Panc1 (cell line): ENCODE measurements around the gene SYT1. TPM values are rescaled to one million over a fixed set of nuclear protein-coding genes. Genes with fewer than 3 reads are reported as not detected.

ENCODE experiments used
- ATAC-seq: fragments of 200-7000 bp; cut with Tn5 transposase; 2 replicates; pipeline ENCODE4 v1.9.1; 2020; ENCODE audit warnings: mild to moderate bottlenecking, moderate library complexity
- BruUV-seq: library from RNA; stranded (reverse); fragments of 400-500 nt; replicated peaks from 2 replicates; lab custom pipeline; 2021; lab: Mats Ljungman, UMichigan
- CTCF ChIA-PET: fragments of 300-600 bp; sonication (Branson Sonifier 250); formaldehyde crosslinking; loops from one replicate; lab custom pipeline; 2022; ENCODE audit warnings: antibody characterized with exemption; lab: Charles Lee
- POLR2A ChIA-PET: fragments of 300-600 bp; sonication (Branson Sonifier 250); formaldehyde crosslinking; loops from one replicate; lab custom pipeline; 2022; ENCODE audit warnings: antibody characterized with exemption; lab: Charles Lee
- DNase-seq: peaks from one replicate; pipeline ENCODE4 v3.0.0-alpha.2; 2010; ENCODE audit warnings: low read depth, low spot score
- H3K27ac ChIP-seq: 2 replicates; pipeline ENCODE4 v1.5.1; 2011; ENCODE audit warnings: mild to moderate bottlenecking, low read length, inconsistent platforms
- H3K27me3 ChIP-seq: fragments of 200-500 bp; sonication (Bioruptor generic); 2 replicates; pipeline ENCODE4 v1.6.0; 2014; ENCODE audit warnings: low read length, inconsistent platforms; ENCODE audit not compliant: control insufficient read depth, insufficient read depth
- H3K36me3 ChIP-seq: fragments of 200-500 bp; sonication (Bioruptor generic); 2 replicates; pipeline ENCODE4 v1.5.1; 2014; ENCODE audit warnings: inconsistent platforms, mild to moderate bottlenecking, low read length, moderate library complexity; ENCODE audit not compliant: control insufficient read depth, insufficient read depth
- H3K4me1 ChIP-seq: 2 replicates; pipeline ENCODE4 v1.5.1; 2011; ENCODE audit warnings: inconsistent platforms, mild to moderate bottlenecking, low read length, moderate library complexity; ENCODE audit not compliant: control insufficient read depth, insufficient read depth
- H3K4me3 ChIP-seq, 2 experiments: 2 replicates each; pipeline ENCODE4 v1.5.1; 2011 to 2012; ENCODE audit warnings: low read depth in 2 of 2, low read length in 2 of 2, mild to moderate bottlenecking in 2 of 2, inconsistent platforms in 1 of 2, moderate library complexity in 1 of 2
- H3K9me3 ChIP-seq: fragments of 200-500 bp; sonication (Bioruptor generic); 2 replicates; pipeline ENCODE4 v1.5.1; 2014; ENCODE audit warnings: low read depth, mild to moderate bottlenecking, inconsistent platforms, low read length, moderate library complexity; ENCODE audit not compliant: control insufficient read depth, insufficient read depth
- POLR2AphosphoS5 ChIP-seq: IDR thresholded peaks from 2 replicates; pipeline ENCODE4 v1.6.1; 2012; ENCODE audit warnings: mild to moderate bottlenecking, low read depth, low read length, moderate library complexity
- SIN3A ChIP-seq: IDR thresholded peaks from 2 replicates; pipeline ENCODE4 v1.6.1; 2012; ENCODE audit warnings: low read depth, mild to moderate bottlenecking, low read length, moderate library complexity, borderline replicate concordance; ENCODE audit not compliant: insufficient read depth
- TCF7L2 ChIP-seq: IDR thresholded peaks from 2 replicates; pipeline ENCODE4 v1.6.1; 2011; ENCODE audit warnings: mild to moderate bottlenecking, low read depth, low read length, inconsistent platforms
- in situ Hi-C: cut with HindIII; loops from 2 replicates; pipeline ENCODE4 v1.10.0; 2016; ENCODE audit warnings: low sequenced_read_pairs, low pct_unique_long_range_greater_than_20kb
- intact Hi-C: fragments of 100-400 bp; cut with micrococcal nuclease; formaldehyde crosslinking; loops from one replicate; pipeline ENCODE4 v1.10.0; 2022; ENCODE audit not compliant: unreplicated experiment
- total RNA-seq: library from RNA; stranded (reverse); gene quantifications from one replicate; pipeline ENCODE4 v1.2.1, GENCODE V29; 2021; ENCODE audit not compliant: unreplicated experiment
- TF ChIP-seq, protein P1 (sequence below), 2 experiments: IDR thresholded peaks; 2 replicates each; pipeline ENCODE4 v1.6.1; 2011 to 2012; ENCODE audit warnings: low read depth in 2 of 2, control low read depth in 1 of 2, low read length in 1 of 2, mild to moderate bottlenecking in 1 of 2, moderate library complexity in 1 of 2; ENCODE audit not compliant: insufficient read depth in 1 of 2
- TF ChIP-seq, protein P2 (sequence below): fragments of 450-650 bp; IDR thresholded peaks from 2 replicates; pipeline ENCODE4 v1.5.1; 2017; ENCODE audit warnings: mild to moderate bottlenecking

SYT1 gene
- total RNA-seq, 1 experiment from 2014 or later = 3.0 TPM

- POLR2A ChIA-PET = no interaction called here
- CTCF ChIA-PET = no interaction called here
- H3K27ac ChIP-seq = no peak overlapping the region
Observed at GRCh38 chr12:79322905-79323304, 458.3 kb downstream of the SYT1 start.

DNA sequence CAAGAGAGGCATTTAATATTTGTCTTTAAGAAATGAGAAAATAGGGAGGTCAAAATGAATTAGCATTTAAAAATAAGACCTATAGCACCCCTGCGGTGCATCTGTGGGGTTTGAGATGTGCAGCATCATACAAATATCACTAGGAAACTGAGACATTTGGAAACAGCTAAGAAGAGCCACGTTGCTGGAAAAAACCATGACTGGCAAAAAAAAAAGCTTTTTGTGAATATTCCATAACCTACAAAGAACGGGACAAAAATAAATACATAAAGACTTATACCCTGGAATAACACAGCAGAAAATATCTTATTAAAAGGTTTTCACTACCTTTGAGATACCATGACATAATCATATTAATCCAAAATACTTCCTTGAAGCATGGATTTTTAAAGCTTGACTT, 460.0 kb downstream of the SYT1 start:
- ChIA-PET POLR2A (interaction anchor here (0.6 kb wide), 2 partner anchors 88 to 183 kb away, joined by 3 read pairs; no protein-coding TSS in a partner anchor), CTCF (no interaction called here)
- Histone ChIP-seq H3K27me3 (no peaks in the 10 kb centered on the region), H3K36me3 (no peaks in the 10 kb centered on the region), H3K27ac (no peak overlapping the region), H3K4me3 (no peak overlapping the region), H3K4me1 (no peaks in the 10 kb centered on the region), H3K9me3 (no peaks in the 10 kb centered on the region)
- DNase-seq (no peak), ATAC-seq (no peak)
- intact Hi-C loops (no loop called here), in situ Hi-C loops (no loop called here)
- no TSS peak for BruUV-seq
- no peak for TF ChIP-seq SIN3A
- TF ChIP-seq, protein P1, sequence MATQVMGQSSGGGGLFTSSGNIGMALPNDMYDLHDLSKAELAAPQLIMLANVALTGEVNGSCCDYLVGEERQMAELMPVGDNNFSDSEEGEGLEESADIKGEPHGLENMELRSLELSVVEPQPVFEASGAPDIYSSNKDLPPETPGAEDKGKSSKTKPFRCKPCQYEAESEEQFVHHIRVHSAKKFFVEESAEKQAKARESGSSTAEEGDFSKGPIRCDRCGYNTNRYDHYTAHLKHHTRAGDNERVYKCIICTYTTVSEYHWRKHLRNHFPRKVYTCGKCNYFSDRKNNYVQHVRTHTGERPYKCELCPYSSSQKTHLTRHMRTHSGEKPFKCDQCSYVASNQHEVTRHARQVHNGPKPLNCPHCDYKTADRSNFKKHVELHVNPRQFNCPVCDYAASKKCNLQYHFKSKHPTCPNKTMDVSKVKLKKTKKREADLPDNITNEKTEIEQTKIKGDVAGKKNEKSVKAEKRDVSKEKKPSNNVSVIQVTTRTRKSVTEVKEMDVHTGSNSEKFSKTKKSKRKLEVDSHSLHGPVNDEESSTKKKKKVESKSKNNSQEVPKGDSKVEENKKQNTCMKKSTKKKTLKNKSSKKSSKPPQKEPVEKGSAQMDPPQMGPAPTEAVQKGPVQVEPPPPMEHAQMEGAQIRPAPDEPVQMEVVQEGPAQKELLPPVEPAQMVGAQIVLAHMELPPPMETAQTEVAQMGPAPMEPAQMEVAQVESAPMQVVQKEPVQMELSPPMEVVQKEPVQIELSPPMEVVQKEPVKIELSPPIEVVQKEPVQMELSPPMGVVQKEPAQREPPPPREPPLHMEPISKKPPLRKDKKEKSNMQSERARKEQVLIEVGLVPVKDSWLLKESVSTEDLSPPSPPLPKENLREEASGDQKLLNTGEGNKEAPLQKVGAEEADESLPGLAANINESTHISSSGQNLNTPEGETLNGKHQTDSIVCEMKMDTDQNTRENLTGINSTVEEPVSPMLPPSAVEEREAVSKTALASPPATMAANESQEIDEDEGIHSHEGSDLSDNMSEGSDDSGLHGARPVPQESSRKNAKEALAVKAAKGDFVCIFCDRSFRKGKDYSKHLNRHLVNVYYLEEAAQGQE (IDR thresholded peaks at IDR 0.05; ENCODE audit: insufficient read depth in 1 of 2, low read depth in 2 of 2, low read length in 1 of 2) = no peak
- TF ChIP-seq POLR2AphosphoS5 = no peak
- no peak for TF ChIP-seq TCF7L2
- TF ChIP-seq, protein P2, sequence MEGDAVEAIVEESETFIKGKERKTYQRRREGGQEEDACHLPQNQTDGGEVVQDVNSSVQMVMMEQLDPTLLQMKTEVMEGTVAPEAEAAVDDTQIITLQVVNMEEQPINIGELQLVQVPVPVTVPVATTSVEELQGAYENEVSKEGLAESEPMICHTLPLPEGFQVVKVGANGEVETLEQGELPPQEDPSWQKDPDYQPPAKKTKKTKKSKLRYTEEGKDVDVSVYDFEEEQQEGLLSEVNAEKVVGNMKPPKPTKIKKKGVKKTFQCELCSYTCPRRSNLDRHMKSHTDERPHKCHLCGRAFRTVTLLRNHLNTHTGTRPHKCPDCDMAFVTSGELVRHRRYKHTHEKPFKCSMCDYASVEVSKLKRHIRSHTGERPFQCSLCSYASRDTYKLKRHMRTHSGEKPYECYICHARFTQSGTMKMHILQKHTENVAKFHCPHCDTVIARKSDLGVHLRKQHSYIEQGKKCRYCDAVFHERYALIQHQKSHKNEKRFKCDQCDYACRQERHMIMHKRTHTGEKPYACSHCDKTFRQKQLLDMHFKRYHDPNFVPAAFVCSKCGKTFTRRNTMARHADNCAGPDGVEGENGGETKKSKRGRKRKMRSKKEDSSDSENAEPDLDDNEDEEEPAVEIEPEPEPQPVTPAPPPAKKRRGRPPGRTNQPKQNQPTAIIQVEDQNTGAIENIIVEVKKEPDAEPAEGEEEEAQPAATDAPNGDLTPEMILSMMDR = no peak

More at GRCh38 chr12:79322905-79323304, 458.3 kb downstream of the SYT1 start:
- in situ Hi-C loops (no loop called here), intact Hi-C loops (no loop called here)
- Histone ChIP-seq H3K36me3 (no peaks in the 10 kb centered on the region), H3K27me3 (no peaks in the 10 kb centered on the region), H3K4me1 (no peaks in the 10 kb centered on the region), H3K4me3 (no peak overlapping the region), H3K9me3 (no peaks in the 10 kb centered on the region)
- DNase-seq (no peak), ATAC-seq (no peak)
- no peak for TF ChIP-seq POLR2AphosphoS5
- TF ChIP-seq SIN3A = no peak
- BruUV-seq = no TSS peak

GRCh38 chr12:79326222-79326621, 461.6 kb downstream of the SYT1 start:
- in situ Hi-C loops (no loop called here), intact Hi-C loops (no loop called here)
- H3K27ac ChIP-seq = no peak overlapping the region
- ChIA-PET CTCF (no interaction called here), POLR2A (no interaction called here)
- ATAC-seq (no peak), DNase-seq (no peak)
- H3K9me3 ChIP-seq = no peaks in the 10 kb centered on the region
- H3K27me3 ChIP-seq = no peaks in the 10 kb centered on the region
- BruUV-seq = no TSS peak
- TF ChIP-seq, protein P1 (IDR thresholded peaks at IDR 0.05; ENCODE audit: insufficient read depth in 1 of 2, low read depth in 2 of 2, low read length in 1 of 2) = no peak
- TF ChIP-seq TCF7L2 = no peak
- TF ChIP-seq POLR2AphosphoS5 = no peak
- TF ChIP-seq, protein P2 = no peak
- no peak for TF ChIP-seq SIN3A
- no peaks in the 10 kb centered on the region for H3K4me1 ChIP-seq
- no peak overlapping the region for H3K4me3 ChIP-seq
- H3K36me3 ChIP-seq = no peaks in the 10 kb centered on the region
